ENCODE data around the gene LRRFIP2. TPM values are rescaled to one million over a fixed set of nuclear protein-coding genes. Genes with fewer than 3 reads are reported as not detected.
"Not testable (repeated sequence)": the region's sequence is repeated elsewhere in the genome, so short reads cannot be mapped to it uniquely, and the experiment has no call there.

Gene LRRFIP2
- polyA plus RNA-seq, 6 donors from 2014 or later, result 7.6 to 20.6 (median 15.5) TPM

DNA sequence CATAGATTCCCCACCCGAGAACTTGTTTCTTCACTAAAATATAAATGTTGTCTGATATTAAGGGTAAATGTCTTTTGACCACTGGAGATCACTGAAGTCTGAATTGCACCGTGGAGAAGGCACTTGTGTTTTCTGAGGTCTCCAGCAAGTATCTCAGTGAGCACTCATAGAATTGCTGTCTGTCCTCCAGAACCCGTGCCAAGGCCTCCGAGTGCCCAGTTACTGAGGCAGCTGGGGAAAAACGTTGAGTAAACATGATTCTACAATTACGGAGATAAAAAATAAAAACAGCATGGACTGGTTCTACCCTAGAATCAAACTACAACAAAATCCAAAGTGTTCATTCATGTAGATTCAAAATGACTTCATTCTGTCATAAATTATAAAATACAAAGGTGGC lies 121.0 kb downstream of the LRRFIP2 start:
- Mint-ChIP-seq H3K4me3 (no peak overlapping the region), H3K27ac (peak overlapping the region in 3 of 6 donors; percentile 17 to 69 (median 47)), H3K36me3 (peaks cover 30 to 37% of the 10 kb centered on the region in 2 donors), H3K4me1 (no peaks in the 10 kb centered on the region), H3K9me3 (no peaks in the 10 kb centered on the region), H3K27me3 (no peaks in the 10 kb centered on the region)
- DNase-seq (no peak), ATAC-seq (ENCODE audit: low read depth in 2 of 2) (no peak)

DNA sequence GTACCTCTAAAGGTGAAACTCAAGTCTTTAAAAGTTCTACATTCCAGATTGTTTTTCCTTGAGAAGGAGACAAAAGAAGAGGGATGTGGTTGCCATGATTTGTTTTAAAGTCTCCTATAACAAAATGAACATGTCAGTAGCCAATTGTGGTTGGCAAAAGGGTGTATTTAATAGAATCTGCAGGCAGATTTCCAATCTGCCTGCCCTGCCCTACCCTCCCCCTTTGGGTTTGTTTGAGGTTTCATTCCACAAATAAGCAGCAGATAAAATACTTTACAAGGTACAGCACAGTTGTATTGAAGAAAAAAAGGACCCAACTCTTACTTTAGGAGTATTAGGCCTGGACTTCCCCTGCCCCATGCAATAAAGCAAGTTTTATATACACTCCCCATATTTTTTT lies 121.5 kb downstream of the LRRFIP2 start:
- no peaks in the 10 kb centered on the region for H3K27me3 Mint-ChIP-seq
- no peaks in the 10 kb centered on the region for H3K9me3 Mint-ChIP-seq
- no peak for DNase-seq
- H3K4me1 Mint-ChIP-seq, result no peaks in the 10 kb centered on the region
- H3K27ac Mint-ChIP-seq, result peak overlapping the region in 2 of 6 donors; percentile 41 to 44
- H3K36me3 Mint-ChIP-seq, result peaks cover 35 to 41% of the 10 kb centered on the region in 2 donors
- no peak for ATAC-seq (ENCODE audit: low read depth in 2 of 2)
- H3K4me3 Mint-ChIP-seq, result no peak overlapping the region

DNA sequence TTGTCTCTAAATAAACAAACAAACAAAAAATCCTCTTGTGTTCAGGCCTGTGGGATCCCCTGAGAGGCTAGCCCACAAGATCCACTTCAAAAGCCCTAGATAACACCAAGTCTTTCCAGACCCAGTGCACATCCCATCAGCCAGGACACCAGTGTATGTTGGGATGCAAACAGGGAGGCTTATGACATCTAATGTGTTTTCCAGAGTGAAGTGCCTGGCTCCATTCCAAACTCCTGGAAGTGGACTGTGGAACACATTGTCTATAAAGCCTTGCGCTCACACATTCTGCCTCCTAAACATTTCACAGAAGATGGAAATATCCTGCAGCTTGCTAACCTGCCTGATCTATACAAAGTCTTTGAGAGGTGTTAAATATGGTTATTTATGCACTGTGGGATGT lies 124.1 kb downstream of the LRRFIP2 start:
- ATAC-seq (ENCODE audit: low read depth in 2 of 2) (no peak), DNase-seq (no peak)
- Mint-ChIP-seq H3K27me3 (no peaks in the 10 kb centered on the region), H3K4me1 (no peaks in the 10 kb centered on the region), H3K4me3 (no peak overlapping the region), H3K27ac (no peak overlapping the region), H3K9me3 (no peaks in the 10 kb centered on the region), H3K36me3 (peaks cover 25 to 27% of the 10 kb centered on the region in 2 donors)

DNA sequence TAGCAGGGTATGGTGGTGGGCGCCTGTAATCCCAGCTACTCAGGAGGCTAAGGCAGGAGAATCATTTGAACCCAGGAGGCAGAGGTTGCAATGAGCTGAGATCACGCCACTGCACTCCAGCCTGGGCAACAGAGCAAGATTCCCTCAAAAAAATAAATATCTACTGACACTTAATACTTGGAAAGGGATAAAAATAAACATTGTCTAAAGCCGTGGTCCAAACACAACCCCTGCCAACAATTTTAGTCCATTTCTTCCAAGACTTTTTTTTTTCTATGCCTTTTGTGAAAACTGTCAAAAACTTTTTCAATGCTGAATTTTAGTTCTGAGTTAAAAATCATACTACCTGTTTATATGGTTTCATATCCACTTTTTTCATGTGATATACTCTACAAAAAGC lies 131.7 kb downstream of the LRRFIP2 start:
- Mint-ChIP-seq H3K36me3 (peaks cover 13 to 30% of the 10 kb centered on the region in 2 donors), H3K27ac (peak overlapping the region in 2 of 6 donors; percentile 9 to 28)
- not testable (repeated sequence) for H3K4me1 Mint-ChIP-seq; H3K4me3 Mint-ChIP-seq; H3K27me3 Mint-ChIP-seq; H3K9me3 Mint-ChIP-seq; ATAC-seq (ENCODE audit: low read depth in 2 of 2); DNase-seq

DNA sequence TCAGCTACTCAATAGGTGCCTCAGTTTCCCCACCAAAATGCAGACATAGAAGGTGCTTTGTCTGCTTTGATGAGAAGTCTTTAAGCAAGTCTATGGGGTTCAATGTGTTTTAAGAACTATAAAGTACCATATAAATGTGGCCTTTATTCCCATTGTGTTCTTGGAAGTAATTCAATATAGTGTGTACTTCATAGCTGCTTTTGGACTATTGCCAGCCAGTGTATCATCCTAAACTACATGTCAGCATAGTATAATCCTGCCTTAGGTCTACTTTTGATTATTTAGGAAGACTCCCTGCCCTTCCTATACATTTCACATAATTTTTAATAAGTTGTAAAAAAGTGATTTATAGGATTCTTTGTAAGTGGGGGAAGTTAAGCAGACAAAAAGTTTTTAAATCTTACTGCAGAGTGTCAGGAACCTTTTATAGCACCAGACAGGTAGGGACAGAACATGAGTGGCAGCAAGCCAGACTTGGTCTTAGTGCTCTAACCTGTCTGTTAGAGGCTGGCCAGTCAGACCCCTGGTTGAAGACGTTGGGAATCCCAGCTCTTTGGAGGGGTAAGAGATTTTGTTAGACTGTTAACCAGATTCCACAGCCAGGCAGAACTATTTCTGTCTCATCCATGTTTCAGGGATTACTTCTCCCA lies 132.7 kb downstream of the LRRFIP2 start:
- Mint-ChIP-seq H3K4me3 (no peak overlapping the region), H3K27ac (no peak overlapping the region), H3K4me1 (no peaks in the 10 kb centered on the region), H3K9me3 (peaks cover 0 to 2% (median 0%) of the 10 kb centered on the region in 7 donors), H3K27me3 (no peaks in the 10 kb centered on the region), H3K36me3 (peaks cover 18 to 38% of the 10 kb centered on the region in 2 donors)
- no peak for DNase-seq
- no peak for ATAC-seq (ENCODE audit: low read depth in 2 of 2)

DNA sequence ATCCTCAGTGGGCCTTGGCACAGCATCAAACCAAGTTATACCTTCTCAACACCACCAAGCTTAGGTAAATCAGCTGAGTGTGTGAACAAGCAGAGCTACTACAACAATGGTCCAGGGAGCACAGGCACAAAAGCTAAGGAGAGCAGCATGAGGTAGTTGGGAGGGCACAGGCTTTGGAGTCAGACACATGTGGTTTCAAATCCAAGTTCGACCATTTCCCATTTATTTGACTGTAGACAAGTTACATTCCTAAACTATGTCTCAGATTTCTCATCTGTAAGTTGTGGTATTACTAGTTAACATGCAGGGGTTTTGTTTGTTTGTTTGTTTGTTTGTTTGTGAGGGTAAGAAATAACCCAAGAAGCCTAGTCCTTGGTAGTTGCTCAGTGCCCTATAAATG lies 134.2 kb downstream of the LRRFIP2 start:
- no peaks in the 10 kb centered on the region for H3K27me3 Mint-ChIP-seq
- DNase-seq (no peak), ATAC-seq (ENCODE audit: low read depth in 2 of 2) (no peak)
- no peaks in the 10 kb centered on the region for H3K4me1 Mint-ChIP-seq
- peaks cover 0 to 10% (median 6%) of the 10 kb centered on the region in 7 donors for H3K9me3 Mint-ChIP-seq
- peaks cover 22 to 52% of the 10 kb centered on the region in 2 donors for H3K36me3 Mint-ChIP-seq
- H3K4me3 Mint-ChIP-seq, result no peak overlapping the region
- no peak overlapping the region for H3K27ac Mint-ChIP-seq

DNA sequence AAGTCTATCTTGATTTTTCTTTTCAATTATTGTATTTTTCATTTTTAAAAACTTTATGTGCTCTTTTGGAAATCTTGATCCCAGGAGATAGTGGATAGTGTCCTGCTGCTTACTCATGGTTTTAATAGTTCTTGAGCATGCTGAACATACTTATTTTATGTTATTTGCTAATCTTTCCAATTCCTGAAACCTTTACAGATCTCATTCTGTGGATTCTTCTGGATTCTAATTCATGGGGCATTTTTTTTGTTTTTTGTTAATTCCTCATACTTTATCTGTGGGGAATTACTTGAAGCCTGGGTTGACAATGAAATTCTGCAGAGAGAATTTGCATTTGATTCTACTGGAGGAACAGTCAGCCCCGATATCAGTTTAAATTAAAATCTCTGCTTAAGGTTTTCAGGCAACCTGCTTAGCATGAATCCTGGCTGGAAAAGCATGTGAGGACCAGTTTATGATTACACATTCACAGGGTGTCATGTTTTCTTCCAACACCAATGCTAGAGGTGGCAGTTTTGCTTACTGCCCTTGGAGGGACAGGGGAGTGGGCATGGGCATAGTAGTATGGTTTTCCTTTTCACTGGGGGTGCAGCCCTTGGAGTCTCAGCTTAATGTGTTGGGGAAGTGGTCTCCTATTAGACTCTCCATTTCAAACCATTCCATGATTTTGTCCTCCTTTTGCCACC lies 135.1 kb downstream of the LRRFIP2 start:
- no peaks in the 10 kb centered on the region for H3K27me3 Mint-ChIP-seq
- no peak overlapping the region for H3K4me3 Mint-ChIP-seq

DNA sequence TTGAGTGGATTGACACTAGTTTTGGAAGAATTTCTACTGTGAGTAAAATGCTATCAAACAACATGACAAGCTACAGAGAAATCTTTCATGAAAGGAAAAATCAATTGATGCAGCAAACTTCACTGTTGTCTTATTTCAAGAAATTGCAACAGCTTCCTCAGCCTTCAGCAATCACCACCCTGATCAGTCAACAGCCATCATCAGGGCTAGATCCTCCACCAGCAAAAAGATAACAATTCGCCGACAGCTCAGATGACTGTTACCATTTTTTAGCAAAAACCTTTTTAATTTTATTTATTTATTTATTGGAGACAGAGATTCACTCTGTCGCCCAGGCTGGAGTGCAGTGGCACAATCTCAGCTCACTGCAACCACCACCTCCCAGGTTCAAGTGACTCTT lies 137.0 kb downstream of the LRRFIP2 start:
- Mint-ChIP-seq H3K27ac (no peak overlapping the region), H3K36me3 (peaks cover 34 to 60% of the 10 kb centered on the region in 2 donors), H3K4me3 (no peak overlapping the region), H3K27me3 (no peaks in the 10 kb centered on the region), H3K4me1 (no peaks in the 10 kb centered on the region), H3K9me3 (peaks cover 0 to 10% (median 6%) of the 10 kb centered on the region in 7 donors)
- DNase-seq, result no peak
- no peak for ATAC-seq (ENCODE audit: low read depth in 2 of 2)

More for the DNA sequence above, 135.1 kb downstream of the LRRFIP2 start:
- peak overlapping the region in 2 of 6 donors; percentile 9 to 86 for H3K27ac Mint-ChIP-seq
- peaks cover 22 to 52% of the 10 kb centered on the region in 2 donors for H3K36me3 Mint-ChIP-seq
- H3K4me1 Mint-ChIP-seq, result no peaks in the 10 kb centered on the region
- DNase-seq, result no peak
- peaks cover 0 to 10% (median 6%) of the 10 kb centered on the region in 7 donors for H3K9me3 Mint-ChIP-seq
- ATAC-seq (ENCODE audit: low read depth in 2 of 2), result no peak

DNA sequence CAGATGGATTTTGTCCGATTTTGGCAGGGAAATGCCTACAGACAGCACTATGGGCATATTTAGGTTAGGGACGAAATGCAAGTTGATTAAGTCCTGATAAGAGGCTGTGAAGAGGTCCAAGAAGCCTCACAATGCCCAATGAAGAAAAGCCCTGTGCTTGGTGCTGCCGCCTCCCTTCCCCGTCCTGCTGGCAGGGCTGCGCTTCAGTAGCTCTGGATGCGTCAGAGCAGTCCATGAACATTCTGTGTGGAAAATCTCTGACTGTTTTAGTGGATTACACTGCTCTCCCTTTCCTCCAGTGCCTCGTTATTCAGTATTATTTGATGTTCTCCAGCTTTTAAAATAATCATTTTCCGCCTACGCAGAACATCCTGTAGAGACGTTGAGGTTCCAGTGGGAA lies 141.4 kb downstream of the LRRFIP2 start:
- Mint-ChIP-seq H3K9me3 (peaks cover 0 to 10% (median 6%) of the 10 kb centered on the region in 7 donors), H3K4me3 (no peak overlapping the region), H3K27ac (no peak overlapping the region), H3K4me1 (no peaks in the 10 kb centered on the region), H3K36me3 (peaks cover 35 to 52% of the 10 kb centered on the region in 2 donors), H3K27me3 (no peaks in the 10 kb centered on the region)
- ATAC-seq (ENCODE audit: low read depth in 2 of 2), result no peak
- DNase-seq, result no peak

DNA sequence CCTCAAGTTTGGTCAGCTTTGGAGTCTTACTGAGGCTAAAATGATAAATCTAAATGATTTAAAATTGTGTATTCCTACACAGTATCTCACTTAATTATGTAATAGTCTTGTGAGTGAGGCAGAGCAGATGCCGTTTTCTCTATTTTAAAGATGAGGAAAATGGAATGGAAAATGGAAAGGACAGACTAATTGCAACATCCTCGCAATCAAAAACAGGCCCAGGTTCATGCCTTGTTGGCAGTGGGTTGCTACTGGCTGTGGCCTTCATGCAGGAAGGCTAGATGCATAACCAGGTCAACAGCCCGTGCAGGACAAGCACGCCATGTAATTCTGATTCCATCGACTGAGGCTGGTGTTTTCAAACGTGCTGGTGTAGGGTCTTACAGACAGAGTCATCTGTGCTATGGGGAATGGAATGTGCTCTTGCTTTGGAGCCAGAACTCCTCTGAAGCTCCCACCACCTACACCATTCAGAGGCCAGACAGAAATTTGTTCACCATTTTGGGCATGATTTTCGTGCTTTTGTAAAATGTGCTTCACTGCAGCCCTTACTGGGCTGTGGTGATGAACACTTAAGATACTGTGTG lies 143.2 kb downstream of the LRRFIP2 start:
- no peak for ATAC-seq (ENCODE audit: low read depth in 2 of 2)
- Mint-ChIP-seq H3K27me3 (no peaks in the 10 kb centered on the region), H3K27ac (no peak overlapping the region), H3K4me1 (no peaks in the 10 kb centered on the region), H3K9me3 (peaks cover 0 to 5% (median 2%) of the 10 kb centered on the region in 7 donors), H3K4me3 (no peak overlapping the region), H3K36me3 (peaks cover 34 to 46% of the 10 kb centered on the region in 2 donors)
- DNase-seq, result no peak

DNA sequence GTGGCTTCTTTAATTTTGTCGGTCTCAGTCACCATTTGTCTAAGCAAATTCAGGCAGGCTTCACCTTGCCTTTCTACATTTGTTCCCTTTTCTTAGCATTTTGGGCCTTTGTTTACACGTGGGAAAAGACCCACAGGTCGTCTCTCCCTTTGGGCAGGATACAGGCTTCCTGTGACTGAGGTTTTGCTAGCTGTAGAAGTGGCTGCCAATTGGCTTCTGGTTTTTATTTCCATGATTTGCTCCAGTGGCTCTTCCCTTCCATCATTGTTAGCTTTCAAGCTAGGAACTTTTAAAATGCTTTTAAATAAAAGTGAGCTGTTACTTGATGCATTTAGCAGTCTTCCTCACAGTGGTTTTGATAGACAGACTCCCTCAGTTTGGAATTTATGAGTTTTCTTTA lies 143.8 kb downstream of the LRRFIP2 start:
- H3K27ac Mint-ChIP-seq, result no peak overlapping the region
- no peak for DNase-seq
- H3K9me3 Mint-ChIP-seq, result no peaks in the 10 kb centered on the region
- ATAC-seq (ENCODE audit: low read depth in 2 of 2), result no peak
- peaks cover 34 to 45% of the 10 kb centered on the region in 2 donors for H3K36me3 Mint-ChIP-seq
- no peak overlapping the region for H3K4me3 Mint-ChIP-seq
- no peaks in the 10 kb centered on the region for H3K4me1 Mint-ChIP-seq
- no peaks in the 10 kb centered on the region for H3K27me3 Mint-ChIP-seq

DNA sequence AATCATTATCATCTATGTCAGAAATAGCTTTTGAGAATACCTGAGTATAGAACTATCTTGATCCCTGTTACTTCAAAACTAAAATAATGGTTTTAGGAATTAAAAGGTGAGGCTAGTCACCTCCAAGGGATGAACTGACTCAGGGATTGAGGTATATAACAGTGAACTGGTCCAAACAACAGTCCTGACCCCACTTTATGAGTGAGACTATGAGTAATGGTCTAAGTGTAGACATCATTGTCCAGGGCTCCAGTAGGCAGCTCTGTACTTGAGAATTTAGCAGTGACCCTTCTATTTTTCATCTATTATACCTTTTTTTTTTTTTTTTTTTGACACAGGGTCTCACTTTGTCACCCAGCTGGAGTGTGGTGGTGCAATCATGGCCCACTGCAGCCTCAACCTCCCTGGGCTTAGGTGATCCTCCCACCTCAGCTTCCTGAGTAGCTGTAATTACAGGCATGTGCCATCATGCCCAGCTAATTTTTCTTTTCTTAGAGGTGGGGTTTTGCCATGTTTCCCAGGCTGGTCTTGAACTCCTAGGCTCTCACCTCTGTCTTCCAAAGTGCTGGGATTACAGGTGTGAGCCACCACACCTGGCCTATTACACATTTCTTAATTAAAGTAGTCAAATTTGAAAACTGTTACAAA lies 144.7 kb downstream of the LRRFIP2 start:
- peaks cover 5 to 6% (median 5%) of the 10 kb centered on the region in 3 donors for H3K4me1 Mint-ChIP-seq
- no peak overlapping the region for H3K27ac Mint-ChIP-seq
- H3K9me3 Mint-ChIP-seq, result no peaks in the 10 kb centered on the region
- ATAC-seq (ENCODE audit: low read depth in 2 of 2), result no peak
- H3K4me3 Mint-ChIP-seq, result no peak overlapping the region
- no peaks in the 10 kb centered on the region for H3K27me3 Mint-ChIP-seq
- DNase-seq, result no peak
- H3K36me3 Mint-ChIP-seq, result peaks cover 34 to 35% of the 10 kb centered on the region in 2 donors

DNA sequence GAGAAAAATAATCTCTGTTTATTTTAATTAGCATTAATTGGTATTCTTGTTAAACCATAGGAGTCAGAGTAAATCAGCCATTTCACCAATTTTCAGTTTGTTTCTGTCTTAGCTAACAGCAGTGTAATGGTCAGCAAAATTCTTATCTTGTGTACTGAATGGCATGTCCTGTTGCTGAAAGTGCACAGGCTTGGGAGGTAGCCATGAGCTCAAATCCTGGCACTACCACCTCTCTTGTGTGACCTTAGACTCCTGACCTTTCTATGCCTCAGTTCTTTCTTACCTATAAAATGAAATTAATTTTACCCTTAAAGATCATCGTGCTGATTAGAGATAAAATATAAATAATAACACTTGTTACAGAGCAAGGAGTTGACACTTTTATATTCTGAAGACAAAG lies 145.3 kb downstream of the LRRFIP2 start:
- no peak overlapping the region for H3K4me3 Mint-ChIP-seq

More for the DNA sequence above, 145.3 kb downstream of the LRRFIP2 start:
- H3K36me3 Mint-ChIP-seq, result peaks cover 30 to 31% of the 10 kb centered on the region in 2 donors
- peaks cover 9 to 11% (median 10%) of the 10 kb centered on the region in 3 donors for H3K4me1 Mint-ChIP-seq
- DNase-seq, result no peak
- no peaks in the 10 kb centered on the region for H3K9me3 Mint-ChIP-seq
- no peaks in the 10 kb centered on the region for H3K27me3 Mint-ChIP-seq
- H3K27ac Mint-ChIP-seq, result no peak overlapping the region
- no peak for ATAC-seq (ENCODE audit: low read depth in 2 of 2)
